Nephron progenitor cell (in vitro differentiated cells): Measurements from ENCODE around the gene TSBP1.

Experiments
- DNase-seq: peaks from one replicate; pipeline ENCODE4 v3.0.0; 2021
- H3K27ac Mint-ChIP-seq: 2 replicates; pipeline ENCODE4 v1.8.0; 2021; ENCODE audit warnings: mild to moderate bottlenecking, moderate library complexity, mixed read lengths
- H3K27me3 Mint-ChIP-seq: 2 replicates; pipeline ENCODE4 v1.8.0; 2021; ENCODE audit warnings: mild to moderate bottlenecking, low read depth, mixed read lengths; ENCODE audit not compliant: poor library complexity
- H3K36me3 Mint-ChIP-seq: 2 replicates; pipeline ENCODE4 v1.8.0; 2021; ENCODE audit warnings: low read depth, mixed read lengths
- H3K4me1 Mint-ChIP-seq: 2 replicates; pipeline ENCODE4 v1.8.0; 2021; ENCODE audit warnings: mixed read lengths
- H3K4me3 Mint-ChIP-seq: 2 replicates; pipeline ENCODE4 v1.8.0; 2021; ENCODE audit warnings: mild to moderate bottlenecking, moderate library complexity, mixed read lengths
- H3K9me3 Mint-ChIP-seq: 2 replicates; pipeline ENCODE4 v1.8.0; 2021; ENCODE audit warnings: mild to moderate bottlenecking, moderate library complexity, mixed read lengths
- CTCF ChIP-seq: fragments of 200-600 bp; sonication (generic); IDR thresholded peaks from 2 replicates; pipeline ENCODE4 v1.5.0; 2021; ENCODE audit warnings: antibody characterized with exemption

TSBP1 gene

GRCh38 chr6:32386040-32386439 lies 14.3 kb upstream of the TSBP1 start:
- H3K4me3 Mint-ChIP-seq, result no peak overlapping the region
- peaks cover 4% of the 10 kb centered on the region for H3K27me3 Mint-ChIP-seq

GRCh38 chr6:32382757-32383420 lies 11.2 kb upstream of the TSBP1 start:
- no peak for TF ChIP-seq CTCF
- Mint-ChIP-seq H3K27me3 (no peaks in the 10 kb centered on the region), H3K4me3 (no peak overlapping the region), H3K36me3 (peaks cover 11% of the 10 kb centered on the region), H3K9me3 (peaks cover 18% of the 10 kb centered on the region), H3K27ac (no peak overlapping the region), H3K4me1 (no peaks in the 10 kb centered on the region)
- no peak for DNase-seq

More at GRCh38 chr6:32386040-32386439, 14.3 kb upstream of the TSBP1 start:
- no peak for TF ChIP-seq CTCF
- H3K27ac Mint-ChIP-seq, result no peak overlapping the region
- H3K9me3 Mint-ChIP-seq, result peaks cover 18% of the 10 kb centered on the region
- no peaks in the 10 kb centered on the region for H3K4me1 Mint-ChIP-seq
- peaks cover 11% of the 10 kb centered on the region for H3K36me3 Mint-ChIP-seq
- DNase-seq, result no peak

- H3K4me1 Mint-ChIP-seq, result no peaks in the 10 kb centered on the region
- peaks cover 7% of the 10 kb centered on the region for H3K36me3 Mint-ChIP-seq
- no peak for TF ChIP-seq CTCF
- H3K27ac Mint-ChIP-seq, result no peak overlapping the region
- no peak overlapping the region for H3K4me3 Mint-ChIP-seq
- H3K27me3 Mint-ChIP-seq, result no peaks in the 10 kb centered on the region
- H3K9me3 Mint-ChIP-seq, result peaks cover 10% of the 10 kb centered on the region
- no peak for DNase-seq
Observed at GRCh38 chr6:32379545-32379944, 7.8 kb upstream of the TSBP1 start.

- no peaks in the 10 kb centered on the region for H3K27me3 Mint-ChIP-seq
- DNase-seq, result no peak
- TF ChIP-seq CTCF, result no peak
- no peak overlapping the region for H3K4me3 Mint-ChIP-seq
- no peaks in the 10 kb centered on the region for H3K4me1 Mint-ChIP-seq
- H3K36me3 Mint-ChIP-seq, result no peaks in the 10 kb centered on the region
- H3K27ac Mint-ChIP-seq, result peak overlapping the region; percentile 5
- H3K9me3 Mint-ChIP-seq, result peaks cover 4% of the 10 kb centered on the region
Observed at GRCh38 chr6:32375739-32376529, 4.2 kb upstream of the TSBP1 start.

GRCh38 chr6:32371229-32371628 lies 474 bp downstream of the TSBP1 start:
- H3K27me3 Mint-ChIP-seq, result peaks cover 4% of the 10 kb centered on the region
- H3K4me3 Mint-ChIP-seq, result no peak overlapping the region
- H3K4me1 Mint-ChIP-seq, result no peaks in the 10 kb centered on the region
- no peak overlapping the region for H3K27ac Mint-ChIP-seq
- DNase-seq, result no peak
- TF ChIP-seq CTCF, result no peak
- no peaks in the 10 kb centered on the region for H3K36me3 Mint-ChIP-seq
- peaks cover 4% of the 10 kb centered on the region for H3K9me3 Mint-ChIP-seq
